Smooth muscle cell of the brain vasculature (primary cell): ENCODE measurements around the gene PI4KA.
A peak's percentile ranks its signal among the peaks of the same experiment; 100 is the strongest.
"Not testable (repeated sequence)": the region's sequence is repeated elsewhere in the genome, so short reads cannot be mapped to it uniquely, and the experiment has no call there.

Experiments used
- DNase-seq: peaks from one replicate; pipeline ENCODE4 v3.0.0-alpha.2; 2012; ENCODE audit warnings: low read depth, low spot score

Gene PI4KA

DNA sequence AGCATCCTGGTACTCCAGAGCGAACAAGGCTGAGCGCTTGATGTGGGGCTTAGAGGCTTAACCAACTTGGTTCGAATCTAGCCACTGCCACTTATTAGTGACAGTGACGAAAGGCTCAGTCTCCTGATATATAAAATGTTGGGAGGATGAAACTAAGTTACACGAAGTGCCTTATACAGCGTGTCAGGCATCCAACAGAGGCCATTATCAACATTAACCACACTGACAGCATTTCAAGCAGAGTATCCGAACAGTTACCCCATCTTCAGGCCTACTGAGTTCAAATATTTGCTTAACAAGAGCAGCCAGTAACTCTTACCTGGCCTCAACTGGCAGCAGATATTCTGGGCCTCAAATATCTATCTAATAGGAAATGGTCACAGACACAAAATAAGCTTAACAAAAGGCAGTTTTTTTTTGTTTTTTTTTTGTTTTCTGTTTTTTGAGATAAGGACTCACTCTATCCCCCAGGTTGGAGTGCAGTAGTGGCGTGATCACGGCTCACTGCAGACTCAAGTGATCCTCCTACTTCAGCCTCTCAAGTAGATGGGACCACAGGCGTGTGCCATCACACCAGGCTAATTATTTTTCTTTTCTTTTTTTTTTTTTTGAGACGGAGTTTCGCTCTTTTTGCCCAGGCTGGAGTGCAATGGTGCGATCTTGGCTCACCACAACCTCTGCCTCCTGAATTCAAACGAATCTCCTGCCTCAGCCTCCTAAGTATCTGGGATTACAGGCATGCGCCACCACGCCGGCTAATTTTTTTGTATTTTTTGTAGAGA is 81.8 kb downstream of the PI4KA start:
- DNase-seq, result no peak

DNA sequence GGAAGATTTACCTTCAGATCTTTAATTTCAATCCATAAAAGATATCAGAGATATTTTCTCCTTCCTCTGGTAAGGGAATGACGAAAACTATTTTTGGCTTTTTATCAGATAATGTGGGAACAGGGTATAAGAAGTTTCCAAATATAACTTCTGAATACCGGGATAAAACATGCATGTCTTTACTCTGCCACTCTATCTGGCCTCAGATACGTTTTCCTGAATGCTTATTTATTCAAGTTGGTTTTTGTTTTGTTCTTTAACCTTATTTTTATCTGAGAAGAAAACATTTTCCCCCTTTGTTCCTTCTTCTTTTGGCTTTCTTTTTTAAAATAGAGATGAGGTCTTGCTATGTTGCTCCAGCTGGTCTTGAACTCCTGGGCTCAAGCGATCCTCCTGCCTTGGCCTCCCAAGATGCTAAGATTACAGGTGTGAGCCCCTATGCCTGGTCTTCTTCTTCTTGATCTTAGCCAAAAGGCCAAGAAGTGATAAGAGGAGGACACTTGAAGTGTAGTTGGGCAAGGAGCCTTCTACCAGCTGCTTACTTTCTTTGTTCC is 83.2 kb downstream of the PI4KA start:
- DNase-seq, result no peak

DNA sequence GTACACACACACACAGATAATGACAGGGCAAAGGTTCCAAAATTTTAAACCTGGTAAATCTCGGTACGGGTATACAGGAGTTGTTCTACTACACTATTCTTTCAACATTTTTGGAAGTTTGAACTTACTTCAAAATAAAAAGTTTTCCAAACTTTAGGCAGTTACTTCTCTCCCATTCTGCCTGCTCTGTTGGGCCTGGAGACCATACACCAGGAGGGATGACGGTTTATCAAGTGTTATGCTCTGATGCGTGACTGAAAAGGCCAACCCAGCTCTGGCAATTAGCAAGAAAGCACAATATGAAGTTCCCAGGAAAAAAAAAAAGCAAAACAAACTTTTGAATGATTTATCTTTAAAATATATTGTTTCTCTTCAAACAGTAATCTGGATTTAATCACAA is 83.7 kb downstream of the PI4KA start:
- no peak for DNase-seq

DNA sequence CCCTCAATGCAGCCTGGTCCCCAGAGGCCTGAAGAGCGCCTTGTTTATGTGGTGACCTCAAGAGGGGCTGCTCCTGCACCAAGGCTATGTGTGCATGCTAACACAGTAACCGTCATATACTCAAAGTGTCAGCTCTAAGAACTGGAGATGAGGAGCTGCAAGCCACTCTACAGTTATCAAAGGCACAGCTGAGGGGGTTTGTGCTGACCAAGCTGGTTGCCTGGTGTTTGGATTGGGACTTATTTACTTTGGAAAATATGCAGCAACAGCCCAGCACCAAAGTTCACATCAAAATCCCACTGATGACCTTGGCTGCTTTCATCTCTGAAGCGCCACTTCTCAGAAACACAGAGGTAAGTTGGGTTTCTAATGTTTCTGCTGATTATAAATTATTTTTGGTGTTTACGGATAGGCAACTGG is 84.8 kb downstream of the PI4KA start, which contains the start of gene SERPIND1:
Gene SERPIND1, plus strand, starts transcription at position 321 of the 420 bp plus-strand sequence. CDS start 5,200 bp downstream, outside the sequence.
- no peak for DNase-seq

DNA sequence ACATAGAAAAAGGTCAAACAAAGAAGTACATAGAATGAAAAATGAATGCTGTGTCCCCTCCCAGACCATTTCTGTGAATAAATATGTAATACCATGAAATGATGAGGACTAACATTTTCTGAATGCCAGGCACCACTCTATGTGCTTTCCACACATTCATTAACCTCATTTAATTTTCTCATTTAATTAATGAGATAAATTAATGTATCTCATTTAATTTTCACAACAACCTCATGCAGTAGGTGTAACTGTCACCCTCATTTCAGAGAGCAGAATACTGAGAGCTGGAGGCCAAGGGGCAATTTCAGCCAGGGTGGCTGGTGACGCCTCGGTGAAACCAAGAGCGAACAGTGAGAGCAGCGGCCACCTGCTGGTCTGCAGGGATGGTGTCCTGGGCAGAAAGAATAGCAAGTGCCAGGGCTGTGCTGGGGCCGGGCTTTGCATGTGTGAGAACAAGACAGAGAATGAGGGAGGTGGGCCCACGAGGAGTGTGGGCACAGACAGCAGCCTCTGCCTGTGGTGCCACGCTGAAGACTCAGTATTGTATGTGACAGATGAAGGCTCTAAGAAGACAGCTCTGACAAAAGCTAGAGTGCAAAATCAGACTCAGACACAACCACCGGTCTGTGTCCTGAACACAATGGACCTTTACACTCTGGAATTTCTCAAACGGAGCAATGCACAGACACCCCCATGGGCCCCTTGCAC is 86.5 kb downstream of the PI4KA start:
- no peak for DNase-seq

DNA sequence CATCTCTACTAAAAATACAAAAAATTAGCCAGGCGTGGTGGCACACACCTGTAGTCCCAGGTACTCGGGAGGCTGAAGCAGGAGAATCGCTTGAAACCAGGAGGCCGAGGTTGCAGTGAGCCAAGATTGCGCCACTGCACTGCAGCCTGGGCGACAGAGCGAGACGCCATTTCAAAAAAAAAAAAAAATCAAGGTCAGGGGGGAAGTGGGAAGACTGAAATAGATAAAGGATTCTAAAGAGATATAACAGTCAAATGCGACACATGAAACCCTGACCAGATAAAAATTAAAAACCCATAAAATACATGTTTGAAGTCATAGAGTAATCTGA is 89.2 kb downstream of the PI4KA start:
- not testable (repeated sequence) for DNase-seq

DNA sequence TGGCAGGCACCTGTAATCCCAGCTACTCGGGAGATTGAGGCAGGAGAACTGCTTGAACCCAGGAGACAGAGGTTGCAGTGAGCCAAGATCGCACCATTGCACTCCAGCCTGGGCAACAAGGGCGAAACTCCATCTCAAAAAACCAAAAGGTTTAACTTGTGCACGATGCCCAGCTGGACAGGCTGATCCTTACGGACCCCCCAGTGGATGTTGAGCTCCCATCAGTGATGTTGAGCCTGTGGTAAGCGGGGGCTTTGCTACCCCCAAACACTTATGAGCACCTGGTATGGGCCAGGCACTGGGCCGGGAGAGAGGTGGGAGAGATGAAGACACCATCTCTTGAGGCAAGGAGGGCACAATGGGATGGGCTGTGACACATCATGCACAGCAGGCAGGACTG is 92.1 kb downstream of the PI4KA start:
- DNase-seq, result no peak

DNA sequence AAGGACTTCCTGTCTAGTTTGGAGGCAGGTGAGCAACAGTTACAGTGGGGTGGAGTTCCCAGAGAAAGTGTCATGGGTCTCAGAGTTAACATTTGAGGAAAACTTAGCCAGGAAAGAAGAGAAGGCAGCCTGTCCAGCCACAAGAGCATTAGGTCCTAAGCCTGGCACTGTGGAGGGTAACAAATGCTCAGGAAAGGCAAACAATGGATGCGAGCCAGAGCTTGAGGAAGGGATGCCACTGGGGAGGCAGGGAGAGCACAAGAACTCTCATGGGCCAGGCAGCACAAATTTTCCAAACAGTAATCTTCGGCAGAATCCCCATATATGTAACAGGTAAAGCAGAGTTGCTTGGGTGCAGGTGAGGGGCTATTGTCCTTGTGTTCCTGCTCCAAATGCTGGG is 92.7 kb downstream of the PI4KA start:
- no peak for DNase-seq

DNA sequence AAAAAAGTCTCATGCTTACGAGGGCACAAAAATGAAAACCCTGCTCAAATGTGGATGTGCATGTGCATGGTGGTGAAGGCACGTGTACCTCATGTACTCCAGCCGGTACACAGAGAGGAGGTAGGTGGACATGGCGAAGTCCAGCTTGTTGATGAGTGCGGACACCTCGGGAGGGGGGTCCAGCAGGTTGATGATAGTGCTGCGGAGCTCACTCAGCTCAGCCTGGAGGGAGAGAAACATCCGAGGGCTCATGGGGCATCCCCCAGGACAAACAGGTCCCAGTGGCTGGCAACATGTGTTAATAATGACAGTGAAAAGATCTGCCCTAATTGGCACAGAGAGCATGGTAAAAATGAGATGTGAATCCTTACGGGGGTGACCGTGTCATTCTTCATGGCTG is 93.9 kb downstream of the PI4KA start:
- no peak for DNase-seq

DNA sequence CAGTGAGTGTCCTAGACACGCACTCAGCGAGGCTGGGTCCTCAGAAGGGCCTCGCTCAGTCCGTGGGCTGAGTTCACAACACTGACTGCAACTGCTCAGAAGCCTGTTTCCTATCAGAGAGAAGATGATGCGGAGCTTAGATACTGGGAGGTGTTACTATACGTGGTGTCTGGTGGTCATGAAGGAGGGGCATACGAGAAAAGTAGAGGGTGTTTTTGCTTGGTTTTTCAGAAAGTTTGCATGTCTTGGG is 94.2 kb downstream of the PI4KA start:
- no peak for DNase-seq

DNA sequence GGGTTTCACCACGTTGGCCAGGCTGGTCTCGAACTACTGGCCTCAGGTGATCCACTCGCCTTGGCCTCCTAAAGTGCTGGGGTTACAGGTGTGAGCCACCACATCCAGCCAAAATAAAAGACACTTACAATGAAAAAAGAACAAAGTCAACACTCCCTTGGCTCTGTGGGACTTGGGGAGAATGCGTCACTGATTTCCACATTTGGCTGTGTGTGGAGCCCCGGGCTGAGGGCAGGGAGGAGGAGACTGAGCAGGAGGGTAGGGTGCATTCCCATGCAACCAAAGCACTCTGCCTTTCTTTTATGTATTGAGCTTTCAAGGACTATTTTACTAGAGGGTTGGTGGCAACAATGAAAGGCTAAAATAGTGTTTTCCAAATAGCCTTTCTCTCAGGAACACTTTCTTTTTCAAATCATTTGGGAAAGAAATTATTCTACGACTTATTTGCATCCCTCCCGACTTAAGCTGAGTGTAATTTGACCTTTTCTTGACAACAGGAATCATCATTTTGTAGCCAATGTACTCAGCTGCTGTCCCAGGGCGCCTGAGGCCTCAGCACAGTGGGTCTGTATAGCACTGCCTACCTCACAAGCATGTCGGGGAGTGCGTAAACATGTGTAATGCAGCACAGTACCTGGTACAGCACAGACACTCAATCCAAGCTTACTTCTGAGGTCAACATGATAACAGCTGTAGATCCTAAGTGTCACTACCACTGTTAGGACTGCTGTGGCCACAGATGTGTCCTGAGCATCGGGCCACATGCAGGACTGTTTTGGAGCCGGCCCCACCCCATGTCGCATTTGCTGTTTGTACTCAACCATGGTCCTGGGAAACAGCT is 94.8 kb downstream of the PI4KA start:
- no peak for DNase-seq

DNA sequence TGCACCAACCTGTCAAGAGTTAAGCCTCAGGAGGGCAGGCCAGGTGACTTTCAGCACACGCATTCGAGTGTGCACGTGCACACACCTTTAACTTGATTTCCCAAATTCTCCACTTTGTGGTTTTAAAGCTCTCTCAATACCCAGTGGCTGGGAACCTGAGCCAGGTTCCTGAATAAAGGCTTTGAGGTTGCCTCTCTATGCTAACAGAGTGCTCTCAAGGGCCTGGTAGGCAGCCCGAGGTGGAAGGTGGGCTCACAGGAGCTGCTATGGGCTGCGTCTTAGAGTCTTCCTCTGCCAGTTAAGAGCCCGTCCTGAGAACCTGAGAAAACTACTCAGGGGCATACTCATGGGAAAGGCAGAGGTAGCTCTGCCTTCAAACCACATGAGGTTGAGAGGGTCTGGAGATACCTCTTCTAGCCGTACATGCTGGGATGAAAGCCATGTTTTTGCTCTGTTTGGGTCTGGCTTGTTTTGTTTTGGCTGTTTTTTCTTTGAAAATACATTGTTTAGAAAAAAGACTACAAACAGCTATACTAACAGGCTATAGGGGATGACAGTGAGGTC is 96.3 kb downstream of the PI4KA start:
- DNase-seq, result no peak

DNA sequence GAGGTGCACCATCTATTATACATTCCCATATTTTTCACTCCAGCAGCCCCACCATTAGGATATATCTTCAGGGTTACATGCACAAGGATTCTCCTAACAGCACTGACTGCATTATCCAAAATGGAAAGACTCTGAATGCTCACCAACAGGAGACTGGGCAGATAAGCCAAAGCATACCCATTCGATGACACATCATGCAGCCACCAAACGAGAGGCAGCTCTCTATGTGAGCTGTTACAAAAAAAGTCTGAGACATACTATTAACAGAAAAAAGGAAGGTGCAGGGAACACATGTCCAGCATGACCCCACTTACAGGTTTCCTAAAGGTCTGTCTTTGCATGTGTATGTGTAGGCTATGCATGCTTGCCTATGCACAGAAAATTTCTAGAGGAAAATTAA is 97.1 kb downstream of the PI4KA start:
- no peak for DNase-seq

DNA sequence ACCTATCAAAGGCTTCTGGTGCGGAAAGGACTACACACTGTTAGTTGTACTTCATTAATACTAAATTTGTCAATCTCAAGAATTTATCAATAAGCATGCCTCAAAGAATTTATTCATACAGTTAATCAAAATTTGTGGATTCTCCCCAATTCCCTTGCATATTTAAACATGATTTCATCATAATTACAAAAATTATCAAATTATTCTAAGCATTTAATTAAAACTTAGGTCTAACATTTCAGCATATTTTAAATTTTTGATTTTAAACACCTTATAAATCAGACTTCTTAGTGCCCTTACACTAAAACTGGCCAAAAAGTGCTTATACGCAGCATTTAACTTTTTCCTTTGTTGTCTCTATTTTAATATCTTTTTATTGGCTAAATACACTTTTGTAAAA is 98.5 kb downstream of the PI4KA start:
- no peak for DNase-seq

DNA sequence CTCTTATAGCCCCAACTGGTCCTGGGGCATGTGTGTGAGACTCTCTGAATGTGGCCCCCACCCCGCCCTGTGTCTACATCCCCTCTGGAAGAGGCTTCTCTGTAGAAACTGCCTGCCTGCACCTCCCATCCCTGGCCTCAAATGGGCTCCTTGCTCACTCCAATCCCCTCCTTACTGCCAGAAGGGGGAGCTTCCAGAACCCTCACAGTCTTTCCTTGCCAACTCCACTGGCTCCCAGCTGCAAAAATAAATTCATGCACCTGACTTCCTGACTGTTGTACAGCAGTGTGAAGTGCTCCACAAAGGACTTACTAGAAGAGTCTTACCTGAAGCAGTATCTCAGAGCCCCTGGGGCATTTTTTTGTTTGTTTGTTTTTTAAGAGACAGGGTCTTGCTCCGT is 99.9 kb downstream of the PI4KA start:
- DNase-seq, result no peak

DNA sequence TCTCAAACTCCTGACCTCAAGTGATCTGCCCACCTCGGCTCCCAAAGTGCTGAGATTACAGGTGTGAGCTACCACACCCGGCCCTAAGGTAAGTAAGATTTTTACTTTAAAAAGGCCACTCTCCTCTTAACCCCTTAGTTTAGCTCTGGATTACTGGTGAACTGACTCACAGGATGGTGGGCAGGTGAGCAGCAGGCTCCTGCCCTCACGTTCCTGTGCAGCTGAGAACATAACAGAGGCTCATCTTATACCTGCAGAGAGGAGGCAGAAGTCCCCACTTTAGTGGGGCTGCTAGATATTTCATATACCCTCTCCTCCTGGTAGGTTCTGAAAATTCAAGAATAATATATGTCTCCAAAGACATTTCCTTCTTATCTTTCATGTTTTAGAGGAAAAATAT is 101.8 kb downstream of the PI4KA start:
- no peak for DNase-seq

DNA sequence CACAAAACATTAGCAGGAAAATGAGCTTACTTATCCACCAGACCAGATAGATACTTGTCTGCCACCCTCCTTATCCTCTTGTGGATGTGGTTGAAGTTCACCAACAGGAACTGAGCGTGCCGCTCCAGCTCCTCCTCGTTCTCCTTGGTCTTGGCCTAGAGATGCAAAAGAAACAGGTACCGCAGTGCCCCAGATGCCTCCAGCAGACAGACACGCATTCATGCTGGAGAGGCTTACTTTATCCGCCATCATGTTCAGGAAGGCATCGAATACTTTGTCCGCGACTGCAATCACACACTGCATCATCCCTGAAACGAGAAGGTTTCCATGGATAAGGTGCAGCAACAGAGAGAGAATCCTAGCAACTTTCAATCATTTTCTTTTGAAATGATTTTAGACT is 105.7 kb downstream of the PI4KA start:
- DNase-seq, result no peak

DNA sequence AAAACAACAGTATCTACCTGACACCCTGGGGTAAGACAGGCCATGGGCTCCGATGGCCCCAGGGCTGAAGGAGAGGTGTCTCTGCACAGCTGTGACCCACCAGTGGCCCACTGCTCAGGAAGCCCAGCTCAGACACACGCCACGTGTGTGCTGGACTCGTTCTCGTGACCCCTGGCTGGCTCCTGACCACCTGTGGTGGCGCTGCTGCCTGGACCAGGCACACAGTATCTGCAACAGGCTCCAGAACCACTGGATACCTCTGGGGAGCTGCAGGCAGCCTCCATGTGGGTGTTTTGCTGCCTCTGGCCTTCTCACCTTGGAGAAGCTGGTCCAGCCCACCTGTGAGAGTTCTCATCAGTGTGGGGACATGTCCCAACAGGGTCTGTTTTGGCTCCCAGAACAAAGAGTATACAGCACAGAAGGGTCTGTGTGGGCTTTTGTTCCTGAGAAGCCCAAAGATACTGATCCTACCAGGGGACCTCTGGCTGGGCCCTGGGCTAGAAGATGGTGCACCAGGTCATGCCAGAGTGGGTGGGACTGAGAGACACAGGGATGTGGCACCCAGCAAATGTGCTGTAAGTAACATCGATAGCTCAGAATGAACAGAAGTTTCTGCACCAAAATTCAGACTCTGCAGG is 106.4 kb downstream of the PI4KA start:
- no peak for DNase-seq

DNA sequence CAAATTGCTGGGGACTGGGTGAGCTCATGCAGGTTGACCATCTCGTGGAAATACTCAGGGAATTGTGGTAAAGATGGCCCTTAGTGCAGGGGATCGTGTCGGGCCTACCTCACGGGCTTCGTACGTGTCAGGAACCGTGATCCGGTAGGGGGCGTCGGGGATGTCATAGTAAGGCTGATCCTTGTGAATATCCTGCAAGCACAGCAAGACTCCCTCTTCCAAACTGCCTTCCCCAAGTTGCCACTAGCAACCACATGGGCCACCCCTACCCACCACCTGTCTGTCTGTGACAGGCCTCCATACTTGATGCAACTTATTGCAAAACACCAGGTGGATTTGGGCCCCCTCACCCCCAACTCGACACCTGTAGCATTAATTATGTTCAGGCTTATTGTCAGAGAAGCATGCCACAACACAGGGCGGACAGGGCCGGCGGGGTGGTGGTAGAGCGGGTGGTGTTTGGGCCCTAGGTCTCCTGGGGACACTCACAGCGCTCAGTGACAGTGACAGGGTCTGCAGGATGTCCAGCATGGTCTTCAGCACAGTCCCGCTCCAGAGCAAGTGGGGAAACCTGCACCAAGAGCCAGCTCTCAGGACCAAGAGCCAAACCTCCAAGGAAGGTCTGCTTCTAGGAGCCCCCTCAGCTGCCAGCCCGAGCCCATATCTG is 107.3 kb downstream of the PI4KA start:
- DNase-seq, result no peak

DNA sequence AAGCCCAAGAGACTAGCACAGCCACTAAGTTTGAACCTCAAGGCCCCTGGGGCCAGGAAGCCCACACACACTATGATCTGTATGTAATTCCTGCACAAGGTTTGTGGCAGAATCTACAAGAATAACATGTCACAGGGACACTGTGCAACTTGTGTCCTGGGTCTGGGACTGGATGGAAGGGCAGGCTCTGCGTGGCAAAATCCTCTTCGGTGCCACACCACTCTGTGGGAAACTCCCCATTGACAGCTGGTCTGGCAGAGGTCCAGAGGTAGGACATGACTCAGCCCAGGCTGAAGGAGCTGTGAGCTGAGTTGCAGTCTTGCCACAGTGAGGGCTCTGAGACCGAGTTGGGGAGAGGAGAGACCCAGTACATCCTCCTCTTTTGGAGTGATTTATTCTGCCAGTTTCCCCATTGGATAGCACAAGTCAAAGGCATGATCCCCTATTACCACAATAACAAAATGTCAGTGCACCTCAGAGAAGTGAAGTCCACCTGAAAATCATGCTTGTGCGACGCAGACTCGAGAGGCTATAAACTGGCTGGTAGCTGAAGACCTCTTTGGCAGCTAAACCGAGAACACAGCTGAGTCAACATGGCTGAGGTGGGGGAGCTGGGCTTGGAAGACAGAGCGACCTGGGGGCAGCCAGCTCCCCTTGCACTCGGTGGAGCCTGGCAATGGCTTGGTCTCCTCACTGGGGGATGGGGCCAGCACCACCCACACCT is 108.0 kb downstream of the PI4KA start:
- DNase-seq, result peak; percentile 74
